ENCODE measurements around the gene ZC3H18.

GRCh38 chr16:88653596-88654362 is 83.6 kb downstream of the ZC3H18 start:
- TF ChIP-seq E2F1 (CRISPR knock-in tag; IDR thresholded peaks at IDR 0.05), result no peak
- TF ChIP-seq, protein P1, sequence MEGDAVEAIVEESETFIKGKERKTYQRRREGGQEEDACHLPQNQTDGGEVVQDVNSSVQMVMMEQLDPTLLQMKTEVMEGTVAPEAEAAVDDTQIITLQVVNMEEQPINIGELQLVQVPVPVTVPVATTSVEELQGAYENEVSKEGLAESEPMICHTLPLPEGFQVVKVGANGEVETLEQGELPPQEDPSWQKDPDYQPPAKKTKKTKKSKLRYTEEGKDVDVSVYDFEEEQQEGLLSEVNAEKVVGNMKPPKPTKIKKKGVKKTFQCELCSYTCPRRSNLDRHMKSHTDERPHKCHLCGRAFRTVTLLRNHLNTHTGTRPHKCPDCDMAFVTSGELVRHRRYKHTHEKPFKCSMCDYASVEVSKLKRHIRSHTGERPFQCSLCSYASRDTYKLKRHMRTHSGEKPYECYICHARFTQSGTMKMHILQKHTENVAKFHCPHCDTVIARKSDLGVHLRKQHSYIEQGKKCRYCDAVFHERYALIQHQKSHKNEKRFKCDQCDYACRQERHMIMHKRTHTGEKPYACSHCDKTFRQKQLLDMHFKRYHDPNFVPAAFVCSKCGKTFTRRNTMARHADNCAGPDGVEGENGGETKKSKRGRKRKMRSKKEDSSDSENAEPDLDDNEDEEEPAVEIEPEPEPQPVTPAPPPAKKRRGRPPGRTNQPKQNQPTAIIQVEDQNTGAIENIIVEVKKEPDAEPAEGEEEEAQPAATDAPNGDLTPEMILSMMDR (IDR thresholded peaks at IDR 0.05), result no peak
- no peak for TF ChIP-seq E2F4 (CRISPR knock-in tag; IDR thresholded peaks at IDR 0.05; ENCODE audit: borderline replicate concordance, low read depth)
- TF ChIP-seq ESRRA (CRISPR knock-in tag; IDR thresholded peaks at IDR 0.05; ENCODE audit: borderline replicate concordance), result no peak

Data from WTC11 (cell line).